Inferior parietal cortex (tissue), 1 donor: ENCODE results near the gene STK35.
"Not testable (repeated sequence)": the region's sequence is repeated elsewhere in the genome, so short reads cannot be mapped to it uniquely, and the experiment has no call there.

Experiments used
- DNase-seq: peaks from one replicate; pipeline ENCODE4 v3.0.0-alpha.2; 2016; ENCODE audit errors: extremely low spot score

STK35 gene

DNA sequence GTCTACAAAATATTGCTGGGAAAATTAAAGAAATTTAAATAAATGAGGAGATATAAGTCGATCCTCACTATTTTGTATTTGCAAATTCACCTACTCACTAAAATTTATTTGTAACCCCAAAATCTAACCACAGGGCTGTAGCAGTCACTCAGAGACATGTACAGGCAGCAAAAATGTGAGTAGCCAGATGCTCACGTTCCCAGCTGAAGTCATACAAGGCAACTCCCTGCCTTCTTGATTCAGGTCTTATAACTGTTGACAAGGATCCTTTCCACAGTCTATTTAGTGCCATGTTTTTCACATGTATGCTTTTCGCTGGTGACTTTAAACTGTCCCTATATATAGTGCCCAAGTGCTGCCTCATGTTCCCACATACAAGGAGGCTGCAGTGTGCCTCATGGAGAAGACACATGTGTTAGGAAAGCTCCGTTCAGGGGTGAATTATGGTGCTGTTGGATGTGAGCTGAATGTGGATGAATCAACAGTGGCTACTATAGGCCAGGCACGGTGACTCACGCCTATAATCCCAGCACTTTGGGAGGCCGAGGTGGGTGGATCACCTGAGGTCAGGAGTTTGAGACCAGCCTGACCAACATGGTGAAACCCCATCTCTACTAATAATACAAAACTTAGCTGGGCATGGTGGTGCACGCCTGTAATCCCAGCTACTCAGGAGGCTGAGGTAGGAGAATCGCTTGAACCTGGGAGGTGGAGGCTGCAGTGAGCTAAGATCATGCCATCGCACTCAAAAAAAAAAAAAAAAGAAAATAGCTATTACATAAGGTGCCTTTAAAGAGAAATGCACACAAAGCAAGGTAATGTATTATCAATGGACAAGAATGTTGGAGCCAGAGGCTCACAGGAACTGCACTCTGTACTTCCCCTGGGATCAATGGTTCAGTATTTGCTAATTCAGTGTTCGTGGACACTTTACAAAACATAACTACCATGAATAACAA, 55.3 kb downstream of the STK35 start:
- DNase-seq, result no peak

DNA sequence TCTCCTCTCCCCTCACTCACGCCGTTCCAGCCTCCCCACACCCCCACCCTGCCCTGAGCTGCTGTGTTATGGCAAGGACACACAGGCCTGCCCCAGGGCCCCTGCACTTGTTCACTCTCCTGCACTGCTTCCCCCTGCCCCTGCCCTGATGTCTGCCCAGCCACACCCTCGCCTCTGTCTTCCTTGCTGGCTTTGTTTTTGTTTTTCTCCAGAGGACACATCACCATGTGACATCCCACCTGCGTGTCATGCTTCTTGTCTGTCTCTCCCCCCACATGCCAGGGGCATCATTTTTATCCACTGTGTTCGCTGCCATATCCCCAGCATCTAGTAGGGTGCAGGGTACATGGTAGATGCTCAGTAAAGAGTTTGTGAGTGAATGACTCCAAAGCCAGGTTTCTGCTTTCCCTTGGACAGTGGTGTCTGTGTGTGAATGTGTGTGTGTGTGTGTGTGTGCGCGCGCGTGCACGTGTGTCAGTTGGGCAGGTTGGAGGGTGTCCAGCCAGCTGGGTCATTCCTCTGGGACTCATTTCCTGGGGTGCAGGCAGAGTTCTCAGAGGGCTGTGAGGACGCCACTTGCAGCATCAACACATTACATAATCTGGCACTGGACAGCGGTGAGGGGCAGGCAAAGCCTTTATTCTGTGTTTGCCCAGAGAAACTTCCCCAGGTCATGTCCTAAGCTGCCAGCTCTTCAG, 60.6 kb downstream of the STK35 start:
- no peak for DNase-seq

DNA sequence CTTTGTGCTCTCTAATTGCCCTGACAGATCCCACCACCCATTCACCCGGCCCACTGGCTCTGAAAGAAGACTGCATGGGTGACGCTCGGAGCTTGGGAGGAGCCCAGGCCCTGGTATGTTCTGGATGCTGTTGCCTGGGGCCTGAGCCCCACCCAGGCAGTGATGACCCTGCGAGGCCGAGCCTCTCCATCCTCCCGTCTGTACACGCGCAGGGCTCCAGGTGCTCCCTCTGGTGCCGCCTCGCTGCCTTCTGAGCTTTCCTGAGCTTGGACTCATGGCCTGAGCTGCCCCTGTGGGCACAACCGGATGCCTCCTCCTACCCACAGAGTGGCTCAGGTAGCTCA, 61.2 kb downstream of the STK35 start:
- no peak for DNase-seq

DNA sequence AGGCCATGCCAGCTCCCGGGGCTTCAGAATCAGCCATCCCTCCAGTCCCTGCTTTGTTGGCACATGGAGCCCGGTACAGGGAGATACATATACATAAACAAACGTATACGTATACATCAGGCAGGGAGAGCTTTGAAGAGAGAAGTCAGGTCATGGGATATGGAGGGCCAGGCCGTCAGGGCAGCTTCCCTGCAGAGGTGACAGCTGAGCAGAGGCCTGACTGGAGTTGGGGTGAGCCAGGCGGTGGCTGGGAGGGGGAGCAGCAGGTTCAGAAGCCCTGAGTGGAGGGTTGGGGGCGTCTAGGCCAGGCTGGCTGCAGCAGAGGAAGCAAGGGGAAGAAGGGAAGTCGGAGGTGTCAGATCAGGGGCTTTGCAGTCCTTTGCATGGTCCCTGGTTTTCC, 61.7 kb downstream of the STK35 start:
- no peak for DNase-seq

DNA sequence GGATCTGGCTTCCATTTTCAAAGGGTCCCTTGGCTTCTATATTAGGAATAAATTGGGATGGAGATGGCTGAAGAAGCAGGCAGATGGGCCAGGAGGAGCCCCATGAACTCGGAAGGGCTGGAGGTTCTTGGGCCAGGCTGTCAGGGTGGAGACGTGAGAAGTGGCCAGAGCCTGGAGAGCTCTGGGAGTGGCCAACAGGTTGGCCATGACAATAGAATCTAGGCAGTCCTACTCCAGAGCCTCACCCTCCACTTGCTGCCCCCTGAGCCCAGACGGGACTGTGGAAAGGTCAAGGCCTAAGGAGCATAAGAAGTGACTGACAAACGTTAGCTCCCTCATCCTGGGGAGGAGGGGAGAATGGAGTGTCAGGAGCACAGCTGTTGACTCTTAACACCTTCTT, 62.1 kb downstream of the STK35 start:
- no peak for DNase-seq

DNA sequence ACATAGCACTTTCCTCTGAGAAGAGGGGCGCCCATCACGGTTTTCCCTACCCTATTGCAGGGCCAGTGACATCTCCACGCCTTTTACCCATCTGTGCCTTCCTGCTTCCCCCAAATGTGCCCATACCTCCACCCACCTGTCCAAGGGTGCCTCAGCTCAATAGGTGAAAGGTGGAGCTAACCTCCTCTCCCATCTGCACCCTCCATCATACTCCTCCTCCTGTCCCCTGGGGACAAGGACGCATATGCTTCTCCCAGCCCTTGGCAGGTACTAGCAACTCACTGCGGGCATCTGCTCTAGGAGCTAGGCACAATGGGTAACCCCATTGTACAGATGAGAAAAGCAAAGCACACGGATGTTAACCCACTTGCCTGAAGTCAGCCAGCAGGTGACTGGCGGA, 62.8 kb downstream of the STK35 start:
- DNase-seq, result no peak

DNA sequence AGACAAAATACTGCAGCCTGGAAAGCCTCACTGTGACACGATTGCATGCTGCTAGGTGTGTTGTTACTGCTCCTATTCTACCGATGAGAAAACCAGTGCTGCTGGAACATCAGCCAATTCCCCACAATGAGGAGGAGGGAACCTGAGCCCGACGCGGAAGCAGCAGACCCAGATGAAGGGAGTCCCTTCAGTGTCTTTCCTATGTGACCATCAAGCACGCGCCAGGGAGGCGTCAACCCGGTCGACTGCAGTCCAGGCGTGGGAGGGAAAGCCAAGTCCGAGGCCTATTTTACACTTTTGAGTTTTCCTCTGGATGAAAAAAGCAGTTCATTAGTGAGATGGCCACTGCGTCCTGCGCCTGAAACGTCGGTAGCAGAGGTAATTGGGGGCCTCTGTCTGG, 63.3 kb downstream of the STK35 start:
- DNase-seq, result no peak

DNA sequence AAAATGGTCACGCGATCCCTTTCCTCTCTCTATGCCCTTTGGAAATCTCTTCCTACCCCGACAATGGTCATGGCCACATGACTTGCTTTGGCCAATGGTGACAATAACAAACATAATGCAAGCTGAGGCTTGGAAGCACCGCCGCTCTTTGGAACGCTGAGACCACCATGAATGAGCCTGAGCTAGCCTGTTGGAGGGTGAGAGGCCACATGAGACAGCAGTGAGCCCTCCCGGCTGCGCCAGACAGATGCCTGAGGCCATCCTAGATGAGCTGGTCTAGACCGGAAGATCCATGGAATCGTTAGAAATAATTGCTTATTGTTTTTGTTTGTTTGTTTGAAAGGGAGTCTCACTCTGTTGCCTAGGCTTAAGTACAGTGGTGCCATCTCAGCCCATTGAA, 64.2 kb downstream of the STK35 start:
- no peak for DNase-seq

DNA sequence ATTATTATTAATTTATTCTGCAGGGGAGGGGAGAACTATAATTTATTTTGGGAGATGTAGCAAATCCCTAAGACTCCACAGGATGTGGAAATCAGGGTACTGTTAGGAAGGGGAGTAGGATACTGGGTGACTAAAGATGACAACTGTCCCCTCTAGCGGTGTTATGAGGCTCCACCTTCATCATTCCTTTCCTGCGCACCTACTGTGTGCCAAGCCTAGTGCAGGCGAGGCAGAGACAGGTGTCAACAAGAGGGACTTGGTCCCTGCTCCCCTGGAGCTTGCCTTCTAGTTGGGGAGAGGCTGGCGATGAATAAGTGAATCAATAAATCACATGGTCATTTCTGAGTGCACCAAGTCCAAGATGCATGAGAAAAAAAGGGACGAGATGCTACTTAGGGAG, 65.5 kb downstream of the STK35 start:
- no peak for DNase-seq

DNA sequence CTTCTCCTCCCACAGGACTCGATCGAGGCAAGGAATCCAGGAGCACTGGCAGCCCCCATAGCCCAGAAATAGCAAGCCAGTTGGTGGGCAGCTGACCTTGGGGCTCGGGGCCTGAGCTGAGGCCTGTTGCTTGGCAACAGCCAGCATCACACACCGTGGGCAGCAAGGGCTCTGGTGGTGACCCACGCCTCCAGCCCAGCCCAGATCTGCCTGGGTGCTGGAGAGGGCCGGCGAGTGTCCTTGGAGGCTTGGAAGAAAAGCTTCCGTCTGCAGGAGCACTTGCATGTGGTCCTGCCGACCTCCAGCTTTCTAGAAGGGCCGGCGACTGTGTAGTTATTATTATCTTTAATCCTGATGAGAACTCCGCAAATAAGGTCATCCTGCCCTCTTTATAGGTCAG, 67.3 kb downstream of the STK35 start:
- DNase-seq, result no peak

DNA sequence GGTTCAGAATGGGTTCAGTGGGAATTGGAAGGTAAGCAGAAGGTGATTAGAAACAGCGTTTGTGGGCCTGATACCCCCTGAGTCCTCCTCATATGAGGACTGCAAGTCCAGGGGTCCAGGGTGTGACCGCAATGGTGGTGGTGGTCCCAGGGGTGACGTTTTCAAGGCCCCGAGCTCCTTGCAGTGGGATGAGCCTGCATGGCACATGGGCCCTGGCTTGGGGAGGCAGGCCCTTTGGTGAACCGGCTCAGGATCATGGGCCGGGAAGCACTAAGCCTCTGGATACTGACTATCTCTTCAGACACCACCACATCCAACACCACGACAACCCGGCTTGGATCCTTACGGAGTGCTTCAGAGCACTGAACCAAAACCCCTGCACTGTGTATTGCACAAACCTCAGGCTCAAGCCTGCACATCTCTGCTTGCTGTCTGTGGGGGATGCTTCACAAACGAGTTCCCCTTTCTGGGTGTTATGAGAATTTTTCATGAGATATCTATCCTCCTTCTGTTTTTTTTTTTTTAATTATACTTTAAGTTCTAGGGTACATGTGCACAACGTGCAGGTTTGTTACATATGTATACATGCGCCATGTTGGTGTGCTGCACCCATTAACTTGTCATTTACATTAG, 67.9 kb downstream of the STK35 start:
- no peak for DNase-seq

DNA sequence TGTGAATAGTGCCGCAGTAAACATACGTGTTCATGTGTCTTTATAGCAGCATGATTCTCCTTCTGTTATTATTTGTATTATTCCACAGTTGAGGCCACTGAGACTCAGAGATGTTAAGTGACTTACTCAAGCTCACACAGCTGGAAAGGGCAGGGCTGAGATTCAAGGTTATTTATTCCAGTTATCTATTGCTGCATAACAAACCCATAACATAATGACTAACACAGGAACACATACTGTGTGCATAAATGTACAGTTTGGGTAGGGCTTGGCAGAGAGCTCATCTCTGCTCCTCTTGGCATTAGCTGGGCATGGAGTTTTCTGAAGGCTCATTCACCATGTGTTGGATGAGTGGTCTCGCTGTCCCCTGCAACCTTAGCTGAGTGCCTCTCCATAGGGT, 68.8 kb downstream of the STK35 start:
- DNase-seq, result no peak

DNA sequence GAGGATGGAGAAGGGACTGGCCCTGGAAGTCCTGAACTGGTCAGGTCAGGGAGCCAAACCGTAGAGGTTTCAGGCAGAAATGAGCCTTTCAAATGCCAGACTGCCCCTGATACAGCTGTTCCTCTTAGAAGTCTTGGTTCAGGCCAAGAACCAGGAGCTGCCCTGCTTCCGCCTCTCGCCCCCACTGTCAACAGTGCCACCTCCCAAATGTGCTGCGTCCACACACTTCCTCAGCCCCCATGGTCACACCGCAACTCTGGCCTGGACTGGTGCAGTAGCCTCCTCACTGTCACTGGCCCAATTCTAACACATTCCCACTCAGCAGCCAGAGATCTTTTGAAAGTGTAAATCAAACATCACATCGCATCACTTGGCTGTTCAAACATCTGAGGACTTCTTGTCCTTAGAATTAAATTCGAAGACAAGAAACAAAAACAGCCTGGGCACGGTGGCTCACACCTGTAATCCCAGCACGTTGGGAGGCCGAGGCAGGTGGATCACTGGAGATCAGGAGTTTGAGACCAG, 69.7 kb downstream of the STK35 start:
- DNase-seq, result no peak

DNA sequence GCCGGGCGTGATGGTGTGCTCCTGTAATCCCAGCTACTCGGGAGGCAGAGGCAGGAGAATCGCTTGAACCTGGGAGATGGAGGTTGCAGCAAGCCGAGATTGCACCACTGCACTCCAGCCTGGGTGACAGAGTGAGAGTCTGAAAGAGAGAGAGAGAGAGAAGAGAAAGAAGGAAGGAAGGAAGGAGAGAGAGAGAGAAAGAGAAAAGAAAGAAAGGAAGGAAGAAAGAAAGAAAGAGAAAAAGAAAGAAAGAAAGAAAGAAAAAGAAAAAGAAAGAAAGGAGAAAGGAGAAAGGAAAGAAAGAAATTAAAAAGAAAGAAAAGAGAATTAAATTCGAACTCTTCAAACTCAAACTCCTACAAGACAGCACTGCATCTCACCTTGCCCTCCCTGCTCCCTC, 70.2 kb downstream of the STK35 start:
- DNase-seq, result not testable (repeated sequence)

DNA sequence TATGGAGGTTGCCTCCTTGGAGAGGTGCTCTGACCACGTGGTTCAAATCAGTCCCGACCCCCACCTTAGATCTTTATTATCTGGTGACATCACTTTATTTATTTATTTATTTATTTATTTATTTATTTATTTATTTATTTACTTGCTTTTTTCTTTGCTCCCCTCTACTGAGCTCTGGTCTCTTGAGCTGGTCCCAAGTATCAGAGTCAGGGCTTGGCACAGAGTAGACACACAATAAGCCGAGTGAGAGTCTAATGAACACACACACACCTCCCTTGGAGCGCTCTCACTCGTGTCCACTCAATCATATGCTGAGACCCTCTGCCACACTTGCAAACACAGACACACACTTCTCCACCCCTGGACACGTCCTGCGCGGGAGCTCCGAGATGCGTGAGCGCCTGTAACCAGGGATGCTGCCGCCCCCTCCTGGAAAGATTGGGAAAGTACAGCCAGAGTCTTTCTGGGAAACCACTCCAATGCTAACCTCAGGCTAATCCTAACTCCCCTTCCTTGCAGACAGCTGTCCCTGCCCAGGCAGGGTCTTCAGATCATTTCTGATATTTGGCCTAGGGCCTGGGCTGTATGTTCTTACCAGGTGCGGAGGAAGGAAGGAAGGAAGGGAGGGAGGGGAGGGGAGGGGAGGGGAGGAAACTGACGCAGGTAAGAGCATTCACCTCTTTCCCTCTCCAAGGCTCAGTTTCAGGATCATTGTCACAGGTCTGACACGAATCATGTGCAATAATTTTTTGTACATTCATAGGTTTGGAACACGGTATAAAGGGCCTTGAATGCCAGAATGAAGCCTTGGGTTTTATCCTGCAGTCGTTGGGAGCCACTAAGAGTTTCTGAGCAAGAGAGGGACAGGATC, 70.9 kb downstream of the STK35 start:
- DNase-seq, result peak; percentile 89

DNA sequence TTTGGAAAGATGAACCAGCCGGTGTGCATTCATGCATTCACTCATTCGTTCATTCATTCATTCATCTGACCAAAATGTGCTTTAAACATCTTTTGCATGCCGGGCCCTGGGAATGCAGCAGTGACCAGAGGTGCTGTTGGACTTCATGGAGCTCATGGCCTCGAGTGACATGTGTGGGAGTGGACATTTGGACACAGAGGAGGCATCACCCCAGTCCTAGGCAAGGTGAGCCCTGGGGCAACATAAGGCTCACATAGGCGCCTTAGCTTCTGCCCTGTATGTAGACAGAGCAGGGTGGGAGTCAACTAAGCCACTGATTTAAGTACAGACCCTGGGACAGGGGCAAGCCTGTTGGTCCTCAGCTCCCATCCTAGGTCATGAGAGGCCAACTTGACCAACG, 71.6 kb downstream of the STK35 start:
- no peak for DNase-seq

DNA sequence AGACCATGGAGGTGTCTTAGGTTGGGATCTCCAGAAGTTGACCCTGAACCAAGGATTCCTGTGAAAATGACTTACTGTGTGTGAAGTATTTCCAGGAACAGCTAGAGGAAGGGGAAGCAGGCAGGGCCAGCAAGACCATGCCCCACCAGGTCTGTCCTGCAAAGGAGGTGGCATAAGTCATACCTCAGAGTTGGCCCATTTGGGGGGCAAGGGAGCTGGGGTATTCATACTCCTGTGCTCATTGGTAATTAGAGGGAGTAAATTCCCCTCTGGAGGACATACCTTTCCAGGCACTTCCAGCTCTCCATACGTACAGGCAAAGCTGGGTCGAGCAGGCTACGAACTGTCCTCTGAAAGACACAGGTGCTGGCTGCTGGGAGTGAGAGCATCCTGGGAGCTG, 72.4 kb downstream of the STK35 start:
- DNase-seq, result no peak

DNA sequence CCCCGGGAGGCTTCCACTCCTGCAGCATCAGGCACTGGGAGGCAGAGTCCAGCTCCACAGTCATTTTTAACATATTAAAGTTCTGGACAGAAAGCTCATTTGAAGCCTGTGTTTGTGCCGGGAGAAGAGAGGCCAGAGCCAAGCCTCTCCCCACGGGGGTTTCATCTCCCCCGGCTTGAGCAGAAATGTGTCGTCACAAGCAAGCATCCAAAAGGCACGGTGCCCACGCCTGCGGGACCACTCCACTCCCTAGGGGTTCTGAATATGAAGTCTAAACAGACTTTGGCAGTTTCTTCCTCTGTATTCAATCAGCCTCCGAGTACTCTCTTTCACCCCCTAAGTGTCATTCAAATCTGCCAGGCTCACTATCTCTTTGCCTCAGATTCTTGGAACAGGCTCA, 75.3 kb downstream of the STK35 start:
- no peak for DNase-seq

DNA sequence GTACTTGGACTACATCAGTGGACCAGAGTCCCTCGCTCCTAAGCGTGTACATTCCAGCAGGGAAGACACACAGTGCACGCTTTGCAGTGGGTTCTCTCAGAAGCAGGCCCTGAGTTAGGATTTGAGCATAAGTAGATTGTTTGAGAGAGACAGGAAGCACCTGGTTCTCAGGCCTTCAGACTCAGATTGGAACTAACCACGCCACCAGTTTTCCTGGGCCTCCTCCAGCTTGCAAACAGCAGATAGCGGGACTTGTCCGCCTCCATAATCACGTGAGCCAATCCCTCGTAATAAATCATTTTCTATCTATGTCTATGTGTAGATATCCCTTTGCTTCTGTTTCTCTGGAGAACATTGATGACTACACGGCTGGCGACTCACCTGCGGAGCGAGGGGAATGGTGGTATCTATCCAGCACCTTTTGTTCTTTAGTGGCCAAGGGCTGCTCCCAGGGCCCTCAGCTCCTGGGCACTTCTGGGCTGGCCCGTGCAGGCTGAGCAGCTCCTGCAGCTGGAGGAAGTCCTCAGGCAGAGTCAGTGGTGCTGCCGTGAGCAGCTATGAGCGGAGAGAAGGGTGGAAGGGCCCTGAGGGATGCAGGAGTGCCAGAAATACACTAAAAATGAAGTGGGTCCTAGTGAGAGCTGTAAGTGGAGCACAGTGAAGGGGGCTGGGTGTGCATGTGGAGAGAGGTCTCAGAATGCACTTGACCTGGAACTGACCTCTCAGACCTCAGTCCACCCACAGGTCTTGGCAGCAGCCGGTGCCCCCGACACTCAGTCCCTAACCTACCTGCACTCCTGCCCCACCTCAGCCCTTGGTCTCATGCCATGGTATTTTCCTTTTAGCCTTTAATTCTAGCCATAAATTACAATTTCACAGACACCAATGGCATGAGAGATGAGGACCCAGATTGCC, 76.9 kb downstream of the STK35 start:
- no peak for DNase-seq

DNA sequence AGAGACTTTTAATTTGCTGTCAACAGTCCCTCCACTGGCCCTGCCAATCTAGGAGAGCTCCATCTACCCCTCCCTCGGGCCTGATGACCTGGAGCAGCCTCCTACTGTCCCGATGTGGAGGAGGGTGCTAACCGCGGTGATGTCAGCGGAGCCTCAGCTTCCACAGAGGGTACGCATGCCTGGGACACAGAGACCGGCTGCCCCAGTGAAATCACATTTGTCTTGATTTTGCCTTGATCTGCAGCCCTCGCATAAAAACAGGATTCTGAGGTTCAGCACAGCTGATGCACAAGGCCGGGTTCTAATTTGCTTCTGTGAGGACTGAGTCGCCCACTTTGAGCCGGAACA, 77.6 kb downstream of the STK35 start:
- no peak for DNase-seq

DNA sequence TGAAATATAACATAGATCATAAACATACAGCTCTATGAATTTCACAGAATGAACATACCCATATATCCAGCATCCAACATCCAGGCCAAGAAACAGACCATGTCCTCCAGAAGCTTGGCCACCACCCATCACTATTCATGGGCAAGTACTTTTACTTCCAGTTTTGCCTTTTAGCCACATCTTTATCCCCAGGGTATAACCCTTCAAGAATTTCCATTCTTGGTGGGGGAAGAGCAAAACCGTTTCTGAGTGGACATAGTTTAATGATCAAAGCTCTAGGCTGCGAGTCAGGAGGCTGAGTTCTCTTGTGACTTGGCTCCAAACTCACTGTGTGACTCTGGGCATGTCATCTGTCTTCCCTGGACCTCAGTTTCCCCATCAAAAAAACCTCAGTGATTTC, 78.3 kb downstream of the STK35 start:
- DNase-seq, result no peak
